Esophagus mucosa (tissue), 1 donor: ENCODE data around the gene IL17RD. TPM values are rescaled to one million over a fixed set of nuclear protein-coding genes. Genes with fewer than 3 reads are reported as not detected.

Experiments
- ATAC-seq: fragments of 200-7000 bp; cut with Tn5 transposase; one replicate; pipeline ENCODE4 v1.9.1; 2020
- total RNA-seq: library from RNA; stranded (reverse); gene quantifications from one replicate; pipeline ENCODE4 v1.2.4, GENCODE V29; 2023
- donor health status: DM: yes; HTN: yes; CAD: no.

Gene IL17RD
- 2.4 TPM for total RNA-seq

GRCh38 chr3:57164657-57165573, at the start of gene IL17RD:
IL17RD (minus strand) TSS chr3:57165353; CDS start chr3:57165286, 67 bp downstream.
- peak; percentile 84 for ATAC-seq

DNA sequence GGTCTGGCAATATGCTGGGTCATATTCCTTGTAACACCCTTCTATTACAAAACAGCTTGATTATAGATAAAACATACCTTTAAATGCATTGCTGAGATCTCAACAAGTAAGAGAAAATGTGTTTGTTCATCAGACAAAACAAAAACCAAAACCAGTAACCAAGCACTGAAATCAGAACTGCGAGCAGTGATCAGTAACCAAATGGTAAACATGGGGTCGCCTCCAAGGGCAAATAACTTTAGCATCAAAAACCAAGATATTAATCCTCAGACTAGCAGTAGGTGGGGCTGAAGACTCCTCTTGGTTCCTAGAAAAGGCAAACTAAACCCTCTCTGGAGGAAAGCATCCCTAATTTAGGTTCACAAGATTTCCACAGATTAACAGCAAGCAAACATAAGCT, 41.3 kb upstream of the IL17RD start:
- no peak for ATAC-seq

DNA sequence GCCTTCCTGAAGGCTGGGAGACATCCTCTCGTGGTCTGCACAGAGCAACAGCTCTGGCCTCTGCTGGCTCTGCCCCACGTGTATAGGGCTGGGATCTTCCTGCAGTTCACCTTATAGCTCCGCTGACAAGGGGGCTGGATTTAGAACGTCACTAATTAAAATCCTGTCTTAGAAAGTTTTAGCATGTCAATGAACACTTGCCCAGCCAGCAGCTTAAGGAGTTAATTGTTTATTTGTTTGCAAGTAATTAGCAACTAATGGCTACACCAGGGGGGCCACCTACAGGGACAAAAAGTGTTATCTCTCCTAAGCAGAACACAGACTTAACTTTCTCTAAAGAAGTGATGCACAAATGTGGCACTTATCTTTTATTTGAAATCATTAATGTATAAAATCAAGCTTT, 34.7 kb upstream of the IL17RD start, which contains the start of gene HESX1:
HESX1 (minus strand) TSS at position 84 of the 403 bp plus-strand sequence; CDS start at position 24, 60 bp downstream.
- ATAC-seq = no peak

DNA sequence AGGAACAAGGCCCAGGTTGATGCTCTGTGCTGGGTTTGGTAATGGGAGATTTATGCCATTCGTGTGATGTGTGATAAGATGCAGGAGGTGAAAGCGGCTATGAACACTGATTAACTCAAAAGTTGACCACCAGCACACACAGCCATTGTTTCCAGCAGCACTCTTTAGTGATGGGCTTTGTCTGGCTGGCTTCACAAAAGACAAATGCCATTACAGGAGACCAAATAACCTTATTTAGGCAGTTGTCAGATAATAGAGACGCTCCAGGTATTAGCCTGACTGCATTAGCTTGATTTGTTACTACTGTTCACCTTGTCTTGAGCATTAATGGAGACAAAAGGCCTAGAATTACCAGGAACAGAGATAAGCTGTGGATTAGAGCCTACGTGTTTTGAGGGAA, 29.5 kb upstream of the IL17RD start:
- no peak for ATAC-seq

DNA sequence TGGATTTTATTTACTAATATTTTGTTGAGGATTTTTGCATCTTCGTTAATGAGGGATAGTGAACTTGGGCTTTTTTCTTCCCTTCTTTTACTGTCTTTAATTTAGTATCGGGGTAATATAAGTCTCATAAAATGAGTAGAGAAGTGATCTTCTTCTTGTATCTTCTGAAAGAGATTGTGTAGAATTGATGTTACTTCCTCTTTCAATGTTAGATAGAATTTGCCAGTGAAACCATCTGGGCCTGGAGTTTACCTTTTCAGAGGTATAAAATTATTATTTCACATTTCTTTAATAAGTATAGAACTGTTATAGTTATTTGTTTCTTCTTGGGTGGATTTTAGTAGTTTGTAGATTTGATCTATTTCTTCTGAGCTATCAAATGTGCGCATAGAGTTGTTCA, 26.9 kb upstream of the IL17RD start:
- ATAC-seq = no peak

DNA sequence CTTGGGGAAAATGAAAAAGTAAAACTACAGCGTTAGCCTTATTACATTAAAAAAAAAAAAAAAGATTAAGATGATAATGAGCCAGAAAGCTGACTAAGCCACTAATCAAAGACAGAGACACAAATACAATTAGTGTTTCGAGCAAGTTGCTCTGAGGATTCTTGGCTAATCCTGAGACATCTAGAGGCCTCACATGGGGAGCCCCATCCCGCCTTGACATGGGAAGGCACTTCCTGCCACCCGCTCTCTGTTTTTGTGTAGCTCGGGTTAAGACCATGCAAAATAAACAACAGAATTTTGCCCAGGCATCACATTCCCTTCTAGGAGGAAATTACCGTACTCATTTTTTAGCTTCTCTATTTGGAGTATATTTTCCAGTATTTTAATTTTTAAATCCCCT, 19.4 kb upstream of the IL17RD start:
- no peak for ATAC-seq

GRCh38 chr3:57179580-57180410, 14.6 kb upstream of the IL17RD start:
- peak; percentile 58 for ATAC-seq

GRCh38 chr3:57176045-57176444, 10.9 kb upstream of the IL17RD start:
- ATAC-seq = no peak

DNA sequence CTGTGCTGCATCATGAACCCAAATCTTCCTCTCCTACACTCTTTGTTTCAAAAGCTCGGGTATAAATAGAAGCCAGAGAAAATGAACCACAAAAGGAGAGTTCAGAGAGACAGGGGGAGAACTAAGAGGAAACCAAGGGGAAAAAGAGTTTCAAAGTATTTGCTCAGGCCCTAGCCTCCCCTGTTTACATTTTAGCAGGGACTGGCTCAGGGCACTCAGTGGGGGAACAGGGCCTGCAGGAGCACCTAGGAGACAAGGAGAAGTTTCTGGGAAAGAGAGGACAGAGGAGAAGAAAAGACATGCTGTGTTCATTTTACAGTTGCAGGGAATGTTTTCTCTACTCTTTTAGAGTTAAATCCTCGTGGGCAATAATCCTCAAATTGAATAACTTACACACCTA, 8.5 kb upstream of the IL17RD start:
- no peak for ATAC-seq

GRCh38 chr3:57170946-57171345, 5.8 kb upstream of the IL17RD start:
- ATAC-seq = no peak

DNA sequence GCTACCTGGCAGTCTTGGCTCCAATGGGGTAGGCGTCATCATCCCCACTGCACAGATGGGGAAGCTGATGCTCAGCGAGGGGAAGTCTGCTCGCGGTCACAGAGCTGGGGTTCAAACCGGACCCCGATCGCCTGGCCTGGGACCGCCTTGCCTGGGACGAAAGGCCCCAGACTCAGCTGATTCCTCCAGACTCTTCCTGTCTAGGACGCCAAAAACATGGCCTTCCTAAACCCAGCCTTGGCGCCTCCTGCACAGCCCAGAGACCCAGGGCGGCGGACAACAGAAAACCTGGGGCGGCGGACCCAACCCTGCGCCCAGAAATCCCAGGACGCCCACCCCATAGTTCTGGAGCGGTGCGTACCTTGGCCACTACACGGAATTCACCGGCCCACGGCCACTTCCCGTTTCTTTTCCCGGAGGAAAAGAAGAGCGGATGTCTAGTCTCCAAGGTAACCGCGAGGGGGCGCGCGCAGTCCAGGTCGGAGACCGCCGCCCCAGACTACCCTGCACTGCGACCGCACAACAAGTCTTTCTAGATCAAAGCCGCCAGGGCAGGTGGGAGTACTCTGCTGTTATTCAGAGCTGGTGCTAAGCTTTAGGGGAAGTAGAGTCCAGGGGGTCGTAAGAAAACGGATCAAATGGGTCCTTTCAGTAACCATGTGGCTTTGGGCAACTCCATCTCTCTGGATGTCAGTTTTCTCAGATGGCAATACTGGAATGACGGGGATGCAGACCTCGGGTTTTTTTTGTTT, 4.9 kb upstream of the IL17RD start:
- peak; percentile 71 for ATAC-seq

- no peak for ATAC-seq
Observed at GRCh38 chr3:57169108-57169507, 4.0 kb upstream of the IL17RD start.

DNA sequence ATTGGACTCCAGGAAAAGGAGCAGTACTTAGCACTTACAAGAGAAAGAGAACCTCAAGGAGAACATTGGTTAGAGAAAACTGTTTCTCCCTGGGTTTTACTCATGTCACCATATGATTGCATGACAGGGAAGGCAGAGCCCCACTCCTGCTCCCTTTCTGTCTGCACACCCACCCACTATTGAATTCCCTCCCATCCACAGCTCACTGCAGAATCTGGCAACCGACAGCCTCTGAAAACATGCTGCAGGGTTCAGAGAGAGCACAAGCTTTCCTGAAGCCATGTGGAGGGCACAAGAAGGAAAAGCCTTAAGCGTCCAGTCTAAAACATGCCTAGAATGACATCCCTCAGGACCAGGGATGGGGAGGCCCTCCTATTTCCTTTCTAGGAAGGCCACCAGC, 3.0 kb upstream of the IL17RD start:
- ATAC-seq = no peak

DNA sequence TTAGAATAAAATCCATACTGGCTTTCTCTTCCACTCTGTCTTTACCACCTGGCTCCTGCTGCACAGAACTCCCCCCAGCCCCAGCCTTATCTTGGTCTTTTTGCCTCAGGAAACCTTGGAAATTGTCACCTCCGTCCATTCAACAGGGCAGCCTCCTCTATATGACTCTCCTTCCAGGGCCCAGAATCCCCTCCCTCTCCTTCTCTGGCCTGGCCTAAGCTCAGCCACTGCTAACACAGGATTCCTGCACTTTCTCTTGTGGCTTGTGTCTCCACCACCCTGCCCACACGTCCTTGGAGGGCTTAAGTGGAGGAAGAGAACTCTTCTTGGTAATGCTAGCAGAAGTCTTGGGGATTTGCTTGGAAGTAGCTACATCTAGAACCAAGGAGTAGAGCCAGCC, 1.5 kb upstream of the IL17RD start:
- no peak for ATAC-seq

DNA sequence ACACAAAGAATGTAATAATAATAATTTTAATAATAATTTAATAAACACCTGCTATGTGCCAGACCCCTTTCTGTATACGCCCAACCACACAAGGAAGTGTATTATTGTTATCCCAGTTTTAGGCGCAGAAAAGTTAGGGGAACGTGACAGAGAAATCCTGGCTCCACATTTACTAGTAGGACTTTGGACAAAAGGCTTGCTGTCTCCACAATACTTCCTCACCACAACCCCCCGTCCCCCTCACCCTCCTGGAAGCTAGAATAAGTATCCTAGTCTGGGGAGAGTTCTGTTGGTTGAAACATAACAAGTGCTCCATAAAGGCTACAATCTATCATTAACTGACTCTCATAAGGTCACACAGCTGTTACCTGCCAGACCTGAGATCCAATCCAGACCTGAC, 488 bp upstream of the IL17RD start:
- no peak for ATAC-seq

DNA sequence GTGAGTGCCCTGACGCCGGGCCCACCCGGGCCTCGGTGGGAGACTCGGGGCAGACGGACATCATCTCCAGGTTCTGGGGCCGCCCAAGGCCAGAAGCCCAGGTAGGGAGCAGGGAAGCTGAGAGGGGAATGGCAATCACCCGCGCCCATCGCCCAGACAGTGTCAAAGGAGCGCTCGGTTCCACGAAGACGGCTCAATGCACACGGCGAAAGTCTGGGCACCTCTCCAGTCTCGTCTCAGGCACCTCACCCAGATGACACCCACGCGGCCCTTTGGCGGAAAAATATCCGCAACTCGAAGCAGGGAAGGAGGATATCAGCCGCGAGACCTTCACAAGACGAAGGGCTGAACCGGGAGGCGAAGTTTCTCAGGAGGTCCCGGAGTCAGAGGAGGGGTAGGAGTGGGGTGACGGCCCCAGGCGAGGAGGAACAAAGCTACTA, 916 bp downstream of the IL17RD start:
- ATAC-seq = peak; percentile 58

DNA sequence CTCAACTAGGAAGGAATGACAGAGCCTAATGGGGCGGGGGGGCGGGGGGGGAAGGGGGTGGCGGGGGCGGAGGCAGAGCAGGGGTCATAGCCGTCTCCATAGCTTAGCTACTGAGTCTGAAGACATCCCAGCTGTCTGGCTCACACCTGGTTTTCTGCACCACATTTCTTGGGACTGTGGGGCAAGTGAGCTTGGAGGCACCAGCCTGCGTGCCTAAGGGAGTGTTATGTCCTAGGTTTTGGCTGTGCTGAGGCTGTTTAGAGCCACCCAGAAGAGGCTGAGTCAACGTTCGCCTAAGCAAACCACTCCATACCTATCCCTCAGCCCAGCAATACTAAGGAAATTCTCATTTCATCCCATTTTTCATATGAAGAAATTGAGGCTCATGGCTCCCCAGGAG, 1.4 kb downstream of the IL17RD start:
- ATAC-seq = no peak

DNA sequence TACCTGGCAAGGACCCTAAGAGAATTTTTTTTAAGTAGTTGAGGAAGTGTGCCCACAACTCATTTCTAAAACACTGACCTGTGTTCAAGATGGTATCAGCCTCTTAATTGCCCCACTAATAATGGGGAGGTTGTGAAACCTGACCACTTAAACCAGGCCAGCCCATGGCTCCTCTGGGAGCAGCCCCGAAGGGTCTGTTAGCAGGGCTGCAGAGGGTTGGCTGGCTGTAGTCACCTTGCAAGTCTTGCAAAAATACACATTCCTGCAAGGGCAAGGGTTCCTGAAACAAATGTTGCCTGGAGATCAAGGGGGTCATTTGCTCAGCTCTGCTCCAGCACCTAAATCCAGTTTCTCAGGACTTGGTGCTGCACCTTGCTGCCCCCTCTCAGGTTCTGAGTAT, 3.2 kb downstream of the IL17RD start:
- no peak for ATAC-seq

DNA sequence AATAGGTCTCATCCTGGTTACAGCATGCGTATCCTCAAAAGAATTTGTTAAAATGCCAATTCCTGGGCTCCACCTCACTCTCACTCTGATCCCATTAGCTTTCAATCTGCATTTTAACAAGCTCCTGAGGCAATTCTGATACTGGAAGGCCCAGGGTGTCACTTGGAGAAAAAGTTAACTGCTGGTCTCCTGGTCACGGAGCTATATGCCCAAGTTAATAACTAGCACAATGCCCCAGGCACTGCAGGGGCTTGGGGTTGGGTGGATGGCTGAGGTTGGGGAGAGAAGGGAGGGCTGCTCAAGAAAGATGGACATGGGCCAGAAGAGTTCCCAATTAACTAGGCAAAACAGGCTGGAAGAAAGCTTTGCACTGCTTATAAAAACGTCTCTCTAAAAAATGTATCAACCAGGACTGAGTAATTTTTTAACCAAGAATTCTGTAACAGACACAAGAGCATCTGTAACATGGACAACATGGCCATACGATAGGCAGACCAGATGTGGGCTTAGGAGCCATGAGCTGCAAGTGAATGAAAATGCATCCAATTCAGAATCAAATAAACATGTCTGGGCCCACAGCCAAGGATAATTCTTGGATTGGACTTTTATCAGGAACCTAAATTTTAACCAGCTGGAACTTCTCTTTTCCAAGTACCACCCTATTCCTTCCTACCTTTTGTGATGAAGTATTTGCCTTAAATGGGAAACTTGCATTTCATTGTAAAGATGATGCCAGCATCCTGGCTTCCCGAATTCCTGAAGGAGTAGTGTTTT, 4.2 kb downstream of the IL17RD start:
- no peak for ATAC-seq

DNA sequence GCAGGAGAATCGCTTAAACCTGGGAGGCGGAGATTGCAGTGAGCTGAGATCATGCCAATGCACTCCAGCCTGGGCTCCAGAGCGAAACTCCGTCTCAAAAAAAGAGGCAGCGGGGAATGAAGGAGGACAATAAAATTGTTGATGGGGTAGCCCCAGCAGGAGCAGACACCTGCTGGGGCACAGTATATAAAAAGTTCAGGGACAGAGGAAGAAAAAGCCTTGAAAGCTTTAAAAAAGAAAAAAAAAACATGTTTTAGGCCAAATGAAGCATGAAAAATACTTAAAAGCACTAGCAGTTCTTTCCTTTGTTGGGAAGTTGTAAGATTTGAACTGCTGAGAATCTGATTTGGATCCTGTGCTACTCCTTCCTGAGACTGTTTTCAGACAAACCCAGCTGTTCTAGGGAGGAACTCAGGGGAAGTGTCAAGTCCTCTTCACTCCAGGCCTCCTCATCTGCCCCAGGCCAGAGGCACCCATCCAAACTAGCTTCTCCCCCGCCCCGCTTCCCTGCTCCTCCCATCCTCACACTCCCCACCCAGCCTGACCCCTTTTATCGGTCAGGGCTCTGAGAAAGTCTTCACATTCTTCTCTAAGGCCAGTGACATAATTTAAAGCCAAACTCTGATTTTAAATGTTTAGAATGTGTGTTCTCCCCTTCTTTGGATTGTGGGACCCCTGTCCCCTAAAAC, 4.9 kb downstream of the IL17RD start:
- no peak for ATAC-seq
